Activated CD8-positive, alpha-beta memory T cell treated with anti-CD3 and anti-CD28 coated beads for 36 hours (primary cell): ENCODE results near the gene ALOX12B. TPM values are rescaled to one million over a fixed set of nuclear protein-coding genes. Genes with fewer than 3 reads are reported as not detected.

Source experiments
- CTCF ChIA-PET: fragments of 350-600 bp; sonication (Branson Sonifier 250); formaldehyde crosslinking; loops from one replicate; lab custom pipeline; 2021; ENCODE audit warnings: antibody characterized with exemption; lab: Charles Lee
- POLR2A ChIA-PET: fragments of 350-600 bp; sonication (Branson Sonifier 250); formaldehyde crosslinking; loops from one replicate; lab custom pipeline; 2021; ENCODE audit warnings: antibody characterized with exemption; lab: Charles Lee
- total RNA-seq, 2 experiments: library from RNA; stranded (reverse); gene quantifications; one replicate each; pipeline ENCODE4 v1.2.3, GENCODE V29; 2021

Gene ALOX12B
- total RNA-seq, 2 experiments from 2014 or later = 1.7 TPM

DNA sequence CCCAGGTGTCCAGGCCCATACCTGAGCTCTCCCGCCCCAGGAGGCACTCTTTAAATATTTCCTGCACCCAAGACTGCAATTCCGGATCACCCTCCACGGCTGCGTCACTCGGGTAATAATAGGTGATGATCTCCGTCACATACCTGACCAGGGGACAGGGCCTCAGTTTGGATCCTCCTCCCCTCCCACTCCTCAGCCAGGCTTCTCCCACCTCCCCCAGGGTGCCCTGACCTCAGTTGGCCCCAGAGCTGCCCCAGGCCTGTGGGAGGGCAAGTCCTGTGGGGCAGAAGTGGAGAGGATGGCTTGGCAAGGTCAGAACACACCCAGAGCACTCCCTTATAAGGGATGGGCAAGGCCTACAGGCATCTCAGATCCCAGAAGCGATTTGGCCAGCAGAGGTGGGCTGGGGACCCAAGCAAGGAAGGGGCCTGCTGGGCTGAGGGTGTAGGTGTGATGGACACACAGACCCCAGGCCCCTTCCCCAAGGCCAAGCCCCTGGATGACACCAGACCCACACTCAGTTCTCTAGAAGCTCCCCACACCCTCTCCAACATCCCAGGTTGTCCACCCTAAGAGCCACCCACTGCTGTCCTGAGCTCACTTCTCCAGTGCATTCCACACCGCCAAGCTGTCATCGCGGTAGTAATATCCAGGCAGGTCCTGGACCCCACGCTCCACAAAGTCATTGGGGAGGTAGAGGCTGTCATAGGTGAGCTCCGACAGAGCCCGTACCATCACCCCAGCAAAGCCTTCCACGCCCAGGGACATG lies 11.8 kb downstream of the ALOX12B start:
- CTCF ChIA-PET = interaction anchor here (0.6 to 8.1 kb wide), 8 partner anchors 15 to 43 kb away, joined by 3 to 63 read pairs (median 11); partner anchors contain the start of gene ALOXE3

DNA sequence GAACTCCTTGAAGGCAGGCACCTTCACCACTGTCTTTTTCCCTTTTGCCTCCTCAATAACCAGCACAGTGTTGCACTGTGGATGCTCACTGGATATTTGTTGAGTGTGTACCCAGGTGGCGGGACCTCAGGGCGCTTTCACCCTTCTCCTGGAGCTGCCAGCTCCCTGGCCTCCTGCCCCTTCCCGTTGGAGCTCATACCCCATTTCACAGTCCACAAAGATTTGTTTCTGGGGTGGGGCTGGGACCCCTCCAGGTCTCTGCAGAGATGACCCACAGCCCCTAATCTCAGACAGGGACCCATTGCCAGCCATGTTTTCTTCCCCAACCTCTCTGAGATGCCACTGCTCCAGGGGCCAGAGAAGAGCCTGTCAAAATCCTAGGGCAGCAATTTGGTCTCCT lies 12.4 kb downstream of the ALOX12B start:
- POLR2A ChIA-PET = no interaction called here

More for the DNA sequence above, 11.8 kb downstream of the ALOX12B start:
- POLR2A ChIA-PET = no interaction called here

DNA sequence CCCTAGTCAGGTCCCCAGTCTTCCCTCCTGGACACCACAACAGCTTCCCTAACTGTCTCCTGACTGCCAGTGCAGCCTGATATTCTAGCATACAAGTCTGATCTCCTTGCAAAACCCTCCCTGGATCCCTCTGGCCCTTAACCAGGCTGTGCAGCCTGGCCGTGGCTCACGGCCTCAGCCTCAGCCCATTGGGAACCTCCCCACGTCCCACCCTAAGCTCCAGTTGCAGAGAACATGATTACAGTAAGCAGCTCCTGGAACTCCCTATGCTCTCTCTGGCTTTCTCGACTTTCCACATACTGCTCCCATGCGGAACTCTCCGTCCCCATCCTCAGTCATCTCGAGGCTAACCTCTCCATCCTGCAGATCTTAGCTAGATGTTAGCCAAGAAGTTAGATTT lies 13.0 kb downstream of the ALOX12B start:
- ChIA-PET CTCF (interaction anchor here (0.5 to 8.1 kb wide), 17 partner anchors 12 to 262 kb away, joined by 3 to 63 read pairs (median 4); partner anchors contain the start of genes ALOXE3, KDM6B and RNF227), POLR2A (interaction anchor here (0.8 to 1.1 kb wide), 2 partner anchors 44 to 159 kb away, joined by 3 to 5 read pairs; partner anchors contain the start of gene RNF227)

More for the DNA sequence above, 12.4 kb downstream of the ALOX12B start:
- CTCF ChIA-PET = interaction anchor here (0.9 to 8.1 kb wide), 7 partner anchors 14 to 44 kb away, joined by 4 to 63 read pairs (median 18); partner anchors contain the start of gene ALOXE3

GRCh38 chr17:8073627-8074484 lies 13.7 kb downstream of the ALOX12B start:
- POLR2A ChIA-PET = interaction anchor here (0.8 to 1.1 kb wide), 2 partner anchors 45 to 158 kb away, joined by 3 to 5 read pairs; partner anchors contain the start of gene RNF227
- CTCF ChIA-PET = interaction anchor here (0.5 to 8.1 kb wide), 31 partner anchors 10 to 342 kb away, joined by 3 to 63 read pairs (median 4); partner anchors contain the start of genes ALOXE3, KDM6B, RNF227 and SLC25A35

GRCh38 chr17:8072729-8073461 lies 14.6 kb downstream of the ALOX12B start:
- CTCF ChIA-PET = interaction anchor here (1.0 to 8.1 kb wide), 21 partner anchors 11 to 341 kb away, joined by 3 to 63 read pairs (median 5); partner anchors contain the start of genes ALOXE3, KDM6B and SLC25A35
- POLR2A ChIA-PET = no interaction called here

DNA sequence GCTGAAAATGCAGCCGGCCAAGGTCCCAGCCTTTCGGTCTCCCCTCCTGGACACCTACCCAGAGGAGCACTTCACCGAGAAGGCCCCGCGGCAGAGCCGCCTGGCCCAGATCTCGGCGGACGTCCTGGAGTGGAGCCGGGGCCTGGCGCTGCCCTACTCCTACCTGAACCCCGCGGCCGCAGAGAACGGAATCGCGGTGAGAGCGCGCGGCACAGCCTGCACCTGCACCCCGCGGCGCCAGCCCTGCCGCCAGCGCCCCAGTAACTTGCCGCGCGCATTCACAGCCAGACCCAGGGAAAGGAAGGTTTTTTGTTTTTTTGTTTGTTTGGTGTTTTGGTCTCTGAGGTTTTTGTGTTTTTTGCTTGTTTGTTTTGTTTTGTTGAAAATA lies 15.2 kb downstream of the ALOX12B start:
- POLR2A ChIA-PET = no interaction called here
- CTCF ChIA-PET = interaction anchor here (3.2 to 8.1 kb wide), 3 partner anchors 11 to 46 kb away, joined by 18 to 63 read pairs (median 19); partner anchors contain the start of gene ALOXE3

DNA sequence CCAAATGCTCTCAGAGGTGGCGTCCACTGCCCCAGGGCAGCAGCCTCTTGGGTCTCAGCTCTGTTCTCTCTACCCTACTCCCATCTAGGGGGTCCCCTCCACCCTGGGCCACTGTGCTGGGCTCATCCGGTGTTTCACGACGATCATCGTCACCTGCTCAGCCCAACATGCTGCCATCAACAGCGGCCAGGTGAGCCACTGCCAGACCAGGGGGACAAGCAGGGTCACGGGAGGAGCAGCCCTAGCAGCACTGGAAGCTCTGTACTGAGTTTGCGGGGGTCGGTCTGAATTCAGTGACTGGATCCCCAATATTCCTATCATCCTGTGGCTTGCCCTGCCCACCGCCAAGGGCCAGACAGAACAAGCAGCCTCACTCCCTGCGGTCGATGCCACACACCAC lies 16.0 kb downstream of the ALOX12B start:
- POLR2A ChIA-PET = interaction anchor here (1.3 kb wide), 1 partner anchor 10 kb away, joined by 4 read pairs; no protein-coding TSS in a partner anchor
- CTCF ChIA-PET = interaction anchor here (0.7 to 8.1 kb wide), 6 partner anchors 8 to 22 kb away, joined by 3 to 63 read pairs (median 16); no protein-coding TSS in a partner anchor

- ChIA-PET POLR2A (no interaction called here), CTCF (interaction anchor here (1.3 to 8.1 kb wide), 7 partner anchors 8 to 49 kb away, joined by 3 to 63 read pairs (median 12); partner anchors contain the start of gene ALOXE3)
Observed at GRCh38 chr17:8069587-8069860, 18.0 kb downstream of the ALOX12B start.

DNA sequence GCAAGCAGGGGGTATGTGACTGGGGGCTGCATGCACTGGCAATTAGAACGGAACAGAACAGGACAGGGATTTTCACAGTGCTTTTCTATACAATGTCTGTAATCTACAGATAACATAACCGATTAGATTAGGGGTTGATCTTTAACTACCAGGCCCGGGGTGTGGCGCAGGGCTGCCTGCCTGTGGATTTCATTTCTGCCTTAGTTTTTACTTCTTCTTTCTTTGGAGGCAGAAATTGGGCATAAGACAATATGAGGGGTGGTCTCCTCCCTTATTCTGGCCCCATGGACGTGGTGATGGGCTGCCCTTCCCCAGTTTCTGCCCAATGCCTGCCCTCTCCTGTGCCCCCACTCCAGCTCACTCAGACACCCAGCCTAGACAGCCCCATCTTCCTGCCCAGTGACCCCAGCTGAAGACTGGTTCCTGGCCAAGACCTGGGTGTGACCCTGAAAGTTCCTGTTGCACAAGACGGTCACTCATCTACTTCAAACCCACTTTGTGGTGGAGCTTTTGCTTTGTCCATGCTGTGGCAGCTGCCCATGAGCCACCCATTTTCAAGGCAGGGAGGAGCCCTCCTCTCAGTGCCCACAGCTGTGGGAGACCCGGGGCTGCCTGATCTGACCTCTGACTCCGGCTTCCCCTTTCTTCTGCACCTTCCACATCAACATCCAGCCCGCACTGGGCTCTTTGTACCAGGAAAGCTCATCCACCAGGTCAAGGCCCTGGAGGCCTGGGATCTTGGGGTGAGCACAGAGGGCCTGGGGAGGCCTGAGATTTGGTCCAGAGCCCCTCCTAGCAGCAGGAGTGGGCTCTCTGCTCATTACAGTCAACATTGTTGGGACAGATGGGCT lies 18.6 kb downstream of the ALOX12B start:
- CTCF ChIA-PET = interaction anchor here (1.3 to 8.1 kb wide), 7 partner anchors 8 to 50 kb away, joined by 3 to 63 read pairs (median 12); partner anchors contain the start of gene ALOXE3
- POLR2A ChIA-PET = no interaction called here

- CTCF ChIA-PET = no interaction called here
- POLR2A ChIA-PET = no interaction called here
Observed at GRCh38 chr17:8067806-8068205, 19.7 kb downstream of the ALOX12B start.

DNA sequence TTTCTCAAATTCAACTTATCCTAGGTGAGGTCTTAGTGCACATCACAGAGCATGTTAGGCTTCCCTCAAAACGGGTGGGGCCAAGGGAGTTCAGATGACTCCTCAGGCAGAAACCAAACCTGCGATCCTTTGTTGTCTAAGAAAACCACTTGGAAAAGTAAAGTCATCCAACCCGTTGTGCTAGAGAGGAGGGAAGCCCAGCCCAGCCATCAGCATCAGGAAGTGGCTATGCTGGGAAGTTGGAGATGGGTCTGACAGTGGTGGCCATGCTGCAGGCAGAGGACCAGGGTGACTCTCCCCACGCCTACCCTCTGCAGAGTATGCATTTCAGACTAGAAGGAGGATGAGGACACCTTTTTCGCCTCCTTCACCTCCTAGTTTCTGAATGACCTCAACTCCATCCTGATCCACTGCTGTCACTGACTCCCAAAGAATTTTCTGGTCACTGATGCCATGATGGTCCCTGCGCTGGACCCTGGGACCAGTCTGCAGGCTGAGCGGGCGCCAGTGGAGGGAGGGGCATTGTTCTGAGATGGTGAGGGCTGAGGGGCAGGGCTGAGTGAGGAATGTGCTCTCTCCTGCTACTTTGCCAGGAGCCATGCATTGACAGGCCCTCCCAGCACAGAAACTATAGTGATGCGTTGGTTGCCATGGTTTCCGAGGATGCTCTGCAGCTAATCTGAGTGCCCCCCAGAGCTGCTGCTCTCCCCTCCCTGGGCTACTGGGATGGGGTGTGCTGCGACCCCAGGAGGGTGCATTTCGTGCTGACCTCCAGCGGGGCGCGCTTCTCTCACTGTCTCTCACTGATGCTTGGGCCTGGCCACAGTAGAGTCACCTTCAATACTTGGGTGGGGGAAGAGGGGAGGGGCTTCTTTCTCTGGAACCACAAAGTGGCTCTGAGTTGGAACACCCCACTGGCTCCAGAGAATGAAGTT lies 20.4 kb downstream of the ALOX12B start:
- ChIA-PET POLR2A (no interaction called here), CTCF (no interaction called here)

DNA sequence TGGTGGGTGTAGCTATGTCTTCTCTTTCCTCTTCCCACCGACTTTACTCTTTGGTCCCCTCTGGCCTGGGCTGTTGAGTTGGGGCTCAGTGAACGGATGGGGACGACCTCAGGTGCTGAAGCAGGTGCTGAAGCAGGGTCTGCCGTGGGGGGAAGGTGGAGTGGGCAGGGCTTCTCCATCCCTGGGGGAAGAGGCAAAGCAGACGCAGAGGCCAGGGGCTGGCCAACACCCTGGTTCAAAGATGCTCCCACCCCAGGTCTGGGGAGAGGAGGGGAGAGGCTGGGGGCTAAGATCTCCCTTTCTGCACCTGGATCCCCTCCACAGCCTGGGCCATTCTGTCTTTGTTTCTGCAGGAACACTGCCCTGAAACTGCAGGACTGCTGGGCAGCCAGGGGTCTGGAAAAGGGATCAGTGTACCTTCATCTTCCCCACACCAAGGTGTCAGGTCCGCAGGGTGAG lies 22.9 kb downstream of the ALOX12B start:
- ChIA-PET CTCF (interaction anchor here (1.2 to 8.3 kb wide), 2 partner anchors 14 to 46 kb away, joined by 3 to 39 read pairs; no protein-coding TSS in a partner anchor), POLR2A (no interaction called here)

- ChIA-PET POLR2A (no interaction called here), CTCF (interaction anchor here (0.7 to 8.3 kb wide), 2 partner anchors 15 to 17 kb away, joined by 3 to 39 read pairs; no protein-coding TSS in a partner anchor)
Observed at GRCh38 chr17:8063761-8064534, 23.6 kb downstream of the ALOX12B start.

- POLR2A ChIA-PET = interaction anchor here (1.4 kb wide), 1 partner anchor 8 kb away, joined by 4 read pairs; no protein-coding TSS in a partner anchor
- CTCF ChIA-PET = interaction anchor here (0.9 to 8.3 kb wide), 7 partner anchors 10 to 118 kb away, joined by 3 to 63 read pairs (median 24); partner anchors contain the start of gene ALOXE3
Observed at GRCh38 chr17:8062807-8063483, 24.6 kb downstream of the ALOX12B start.

DNA sequence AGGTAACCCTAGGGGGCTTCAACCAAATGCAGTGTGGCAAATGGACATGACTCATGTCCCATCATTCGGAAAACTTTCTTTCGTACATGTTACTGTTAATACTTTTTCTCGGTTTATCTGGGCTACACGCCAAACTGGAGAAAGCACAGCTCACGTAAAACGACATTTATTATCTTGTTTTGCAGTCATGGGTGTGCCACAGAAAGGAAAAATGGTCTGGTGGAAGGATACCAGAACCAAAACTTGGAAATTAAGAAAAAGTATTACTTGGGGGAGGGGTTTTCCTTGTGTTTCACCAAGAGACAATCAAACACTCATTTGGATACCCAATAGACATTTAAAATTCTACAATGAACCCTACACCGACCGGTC lies 25.1 kb downstream of the ALOX12B start:
- ChIA-PET POLR2A (interaction anchor here (1.4 kb wide), 1 partner anchor 8 kb away, joined by 4 read pairs; no protein-coding TSS in a partner anchor), CTCF (interaction anchor here (0.8 to 8.3 kb wide), 8 partner anchors 11 to 117 kb away, joined by 3 to 63 read pairs (median 14); partner anchors contain the start of gene ALOXE3)
